Mesodermal cell (in vitro differentiated cells): Measurements from ENCODE around the gene ADPGK.
"Not testable (repeated sequence)": the region's sequence is repeated elsewhere in the genome, so short reads cannot be mapped to it uniquely, and the experiment has no call there.

Experiments used
- H3K27ac ChIP-seq: 2 replicates; pipeline ENCODE4 v1.7.0; 2013; ENCODE audit warnings: mild to moderate bottlenecking, low read depth, low read length, moderate library complexity; ENCODE audit not compliant: severe bottlenecking
- H3K36me3 ChIP-seq: 2 replicates; pipeline ENCODE4 v1.7.1; 2013; ENCODE audit warnings: mild to moderate bottlenecking, low read length, moderate library complexity; ENCODE audit not compliant: control insufficient read depth, insufficient read depth
- H3K4me1 ChIP-seq: one replicate; pipeline ENCODE4 v1.7.1; 2013; ENCODE audit warnings: mild to moderate bottlenecking, low read length; ENCODE audit not compliant: insufficient read depth, control insufficient read depth, poor library complexity, severe bottlenecking
- H3K4me3 ChIP-seq: 2 replicates; pipeline ENCODE4 v1.7.0; 2013; ENCODE audit warnings: low read length, control low read depth, mild to moderate bottlenecking; ENCODE audit not compliant: insufficient read depth, poor library complexity, severe bottlenecking; ENCODE audit errors: extremely low read depth
- H3K9me3 ChIP-seq: 2 replicates; pipeline ENCODE4 v1.7.1; 2013; ENCODE audit warnings: mild to moderate bottlenecking, low read length, moderate library complexity; ENCODE audit not compliant: control insufficient read depth
- whole genome bisulfite sequencing, 2 experiments: methylation state at CpG; one replicate each; pipeline ENCODE4 v1.1.5; 2013; ENCODE audit warnings: missing lambda C conversion rate in 2 of 2; ENCODE audit not compliant: insufficient coverage in 2 of 2; 5-methylcytosine and 5-hydroxymethylcytosine counted together

The ADPGK gene

DNA sequence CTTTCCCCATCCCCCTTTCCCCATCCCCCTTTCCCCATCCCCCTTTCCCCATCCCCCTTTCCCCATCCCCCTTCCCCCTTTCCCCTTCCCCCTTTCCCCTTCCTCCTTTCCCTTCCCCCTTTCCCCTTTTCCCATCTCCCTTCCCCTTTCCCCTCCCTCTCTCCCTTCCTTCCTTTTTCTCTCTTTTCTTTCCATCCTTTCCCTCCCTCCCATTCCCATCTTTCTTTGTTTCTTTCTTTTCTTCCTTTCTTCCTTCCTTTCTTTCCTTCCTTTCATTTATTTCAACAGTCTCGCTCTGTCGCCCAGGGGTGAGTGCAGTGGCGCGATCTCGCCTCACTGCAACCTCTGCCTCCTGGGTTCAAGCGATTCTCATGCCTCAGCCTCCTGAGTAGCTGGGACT lies 57.7 kb downstream of the ADPGK start:
- H3K4me3 ChIP-seq, H3K27ac ChIP-seq, H3K4me1 ChIP-seq, H3K9me3 ChIP-seq: not testable (repeated sequence)
- H3K36me3 ChIP-seq: peaks cover 10% of the 10 kb centered on the region
- WGBS, 2 experiments: 92 to 94% methylated on average over 6 of the region's 6 CpGs

DNA sequence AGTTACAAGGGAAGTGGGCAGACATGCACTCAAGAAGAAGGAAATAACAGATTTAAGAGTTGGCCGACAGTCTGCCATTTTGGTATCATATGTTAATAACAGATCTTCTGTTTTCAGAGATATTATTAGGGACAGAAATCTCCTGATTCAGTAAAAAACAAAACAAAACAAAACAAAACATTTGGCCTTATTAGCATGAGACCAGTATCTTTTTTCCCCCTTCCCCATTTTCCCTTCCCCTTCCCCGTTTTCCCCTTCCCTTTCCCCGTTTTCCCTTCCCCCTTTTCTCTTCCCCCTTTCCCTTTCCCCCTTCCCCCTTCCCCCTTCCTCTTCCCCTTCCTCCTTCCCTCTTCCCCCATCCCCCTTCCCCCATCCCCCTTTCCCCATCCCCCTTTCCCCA lies 58.1 kb downstream of the ADPGK start:
- no peak overlapping the region for H3K27ac ChIP-seq
- H3K4me1 ChIP-seq: no peaks in the 10 kb centered on the region
- H3K36me3 ChIP-seq: peaks cover 10% of the 10 kb centered on the region
- 92% methylated on average over 2 of the region's 3 CpGs; no CpG with 5 or more reads in 1 of the 2 experiments for WGBS, 2 experiments
- H3K4me3 ChIP-seq: no peak overlapping the region
- no peaks in the 10 kb centered on the region for H3K9me3 ChIP-seq

DNA sequence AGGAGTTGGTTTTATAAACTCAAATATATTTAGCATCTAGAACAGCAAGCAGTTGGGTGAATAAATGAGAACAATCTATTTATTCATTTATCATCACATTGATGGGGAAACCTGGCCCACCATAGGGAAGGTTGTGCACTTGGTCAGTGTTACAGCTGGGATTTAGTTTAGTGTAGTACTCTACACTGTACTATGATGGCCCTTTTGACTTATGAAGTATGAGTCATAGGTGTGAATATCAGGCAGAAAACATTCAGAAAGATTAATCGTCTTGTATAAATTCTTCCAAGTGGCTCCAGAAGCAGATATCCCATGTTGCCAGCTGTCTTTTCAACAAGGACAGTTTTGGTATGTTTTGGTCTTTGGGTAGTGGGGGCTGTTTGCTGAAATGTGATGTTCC lies 59.5 kb downstream of the ADPGK start:
- Histone ChIP-seq H3K27ac (no peak overlapping the region), H3K9me3 (no peaks in the 10 kb centered on the region), H3K36me3 (peaks cover 5% of the 10 kb centered on the region), H3K4me1 (no peaks in the 10 kb centered on the region), H3K4me3 (no peak overlapping the region)
- 89% methylated on average over 1 of the region's 1 CpG; no CpG with 5 or more reads in 1 of the 2 experiments for WGBS, 2 experiments

DNA sequence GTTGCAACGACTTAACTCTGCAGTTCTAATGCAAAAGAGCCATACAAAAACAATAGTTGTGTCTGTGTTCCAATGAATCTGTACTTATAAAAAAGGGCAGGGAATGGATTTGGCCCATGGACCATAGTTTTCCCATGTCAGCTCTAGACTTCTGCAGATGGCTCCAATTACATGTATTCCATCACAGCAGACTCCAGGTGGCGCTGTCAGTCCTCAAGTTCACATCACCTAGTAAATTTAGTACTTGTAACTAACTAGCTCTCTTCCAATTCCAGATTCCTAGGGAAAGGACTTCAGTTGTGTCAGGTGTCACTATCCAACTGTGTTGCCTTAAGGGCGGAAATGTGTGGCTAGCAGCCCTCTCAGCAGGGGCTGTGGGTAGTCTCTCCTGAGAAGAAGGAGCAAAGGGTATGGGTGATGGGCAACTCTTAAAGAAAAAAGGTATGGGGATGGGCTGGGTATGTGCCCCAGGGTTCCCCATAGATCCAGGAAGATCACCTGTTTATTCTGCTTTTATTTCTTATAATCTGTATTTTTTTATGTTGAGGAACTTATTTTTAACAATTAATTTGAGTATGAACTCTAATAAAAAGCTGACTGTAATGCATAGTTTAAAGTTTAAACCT lies 61.4 kb downstream of the ADPGK start:
- peaks cover 10% of the 10 kb centered on the region for H3K36me3 ChIP-seq
- no peaks in the 10 kb centered on the region for H3K4me1 ChIP-seq
- H3K27ac ChIP-seq: no peak overlapping the region
- no peaks in the 10 kb centered on the region for H3K9me3 ChIP-seq
- WGBS, 2 experiments: 0 to 49% methylated on average over 1 to 2 of the region's 3 CpGs
- H3K4me3 ChIP-seq: no peak overlapping the region

DNA sequence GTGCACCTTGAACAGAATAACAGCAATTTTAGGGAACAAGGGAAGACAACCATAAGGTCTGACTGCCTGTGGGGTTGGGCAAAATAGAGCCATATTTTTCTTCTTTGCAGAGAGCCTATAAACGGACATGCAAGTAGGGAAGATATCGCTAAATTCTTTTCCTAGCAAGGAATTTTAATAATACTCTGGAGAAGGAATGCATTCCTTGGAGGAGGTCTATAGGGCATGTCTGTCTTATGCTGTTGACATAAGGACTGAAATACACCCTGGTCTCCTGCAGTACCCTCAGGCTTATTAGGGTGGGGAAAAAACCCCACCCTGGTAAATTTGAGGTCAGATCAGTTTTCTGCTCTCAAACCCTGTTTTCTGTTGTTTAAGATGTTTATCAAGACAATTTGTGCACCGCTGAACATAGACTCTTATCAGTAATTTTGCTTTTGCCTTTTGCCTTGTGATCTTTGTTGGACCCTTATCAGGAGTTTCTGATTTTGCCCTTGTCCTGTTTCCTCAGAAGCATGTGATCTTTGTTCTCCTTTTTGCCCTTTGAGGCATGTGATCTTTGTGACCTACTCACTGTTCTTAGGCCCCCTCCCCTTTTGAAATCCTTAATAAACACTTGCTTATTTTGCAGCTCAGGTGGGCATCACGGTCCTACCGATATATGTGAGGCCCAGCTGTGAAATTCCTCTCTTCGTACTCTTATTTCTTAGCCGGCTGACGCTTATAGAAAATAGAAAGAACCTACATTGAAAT lies 74.8 kb downstream of the ADPGK start:
- H3K27ac ChIP-seq, H3K9me3 ChIP-seq, H3K4me3 ChIP-seq, H3K4me1 ChIP-seq: not testable (repeated sequence)
- peaks cover 13% of the 10 kb centered on the region for H3K36me3 ChIP-seq
- 94 to 96% methylated on average over 5 to 6 of the region's 8 CpGs for WGBS, 2 experiments

DNA sequence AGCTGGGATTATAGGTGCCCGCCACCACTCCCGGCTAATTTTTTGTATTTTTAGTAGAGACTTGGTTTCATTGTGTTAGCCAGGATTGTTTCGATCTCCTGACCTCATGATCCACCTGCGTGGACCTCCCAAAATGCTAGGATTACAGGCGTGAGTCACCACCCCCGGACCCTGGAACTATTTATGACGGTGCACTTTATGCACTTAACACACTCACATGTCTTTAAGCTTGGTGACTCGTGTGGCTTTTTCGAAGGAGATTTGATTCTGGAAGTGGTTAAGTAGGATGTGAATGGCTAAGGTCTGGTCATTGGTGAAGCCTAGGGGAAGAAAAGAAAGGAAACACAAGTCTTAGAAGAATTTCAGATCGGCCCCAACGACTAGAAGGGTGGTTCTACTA lies 77.3 kb downstream of the ADPGK start:
- Histone ChIP-seq H3K27ac (no peak overlapping the region), H3K4me3 (no peak overlapping the region), H3K9me3 (no peaks in the 10 kb centered on the region), H3K4me1 (no peaks in the 10 kb centered on the region), H3K36me3 (no peaks in the 10 kb centered on the region)
- 92 to 100% methylated on average over 4 to 6 of the region's 11 CpGs for WGBS, 2 experiments
